BJ (cell line): ENCODE results near the gene UPF3B. TPM values are rescaled to one million over a fixed set of nuclear protein-coding genes. Genes with fewer than 3 reads are reported as not detected.
"Not testable (repeated sequence)": the region's sequence is repeated elsewhere in the genome, so short reads cannot be mapped to it uniquely, and the experiment has no call there.

Source experiments
- CTCF ChIA-PET: fragments of 350-600 bp; formaldehyde crosslinking; extraction: SDS; loops from one replicate; lab custom pipeline; 2021; ENCODE audit warnings: antibody characterized with exemption, inconsistent platforms; lab: Yijun Ruan, JAX
- POLR2A ChIA-PET: fragments of 300-600 bp; sonication (Branson Sonifier 250); formaldehyde crosslinking; extraction: SDS; loops from one replicate; lab custom pipeline; 2021; ENCODE audit warnings: antibody characterized with exemption; lab: Charles Lee
- DNase-seq: peaks from one replicate; pipeline ENCODE4 v3.0.0-alpha.2; 2011; ENCODE audit warnings: low read depth
- H3K27me3 ChIP-seq: 2 replicates; pipeline ENCODE4 v1.6.0; 2011; ENCODE audit warnings: low read length; ENCODE audit not compliant: control insufficient read depth, insufficient read depth
- H3K36me3 ChIP-seq: 2 replicates; pipeline ENCODE4 v1.5.1; 2011; ENCODE audit warnings: low read length; ENCODE audit not compliant: control insufficient read depth, insufficient read depth
- H3K4me3 ChIP-seq: 2 replicates; pipeline ENCODE4 v1.5.1; 2011; ENCODE audit warnings: low read depth, mild to moderate bottlenecking, control low read depth, low read length
- polyA plus RNA-seq: library from polyadenylated mRNA; depleted of rRNA; stranded (reverse); fragments of >200 nt; gene quantifications from 2 replicates; pipeline ENCODE4 v1.2.3, GENCODE V29; 2011
- TF ChIP-seq, protein P1 (sequence below): IDR thresholded peaks from 2 replicates; pipeline ENCODE4 v1.5.1; 2011; ENCODE audit warnings: low read depth, mild to moderate bottlenecking, control low read depth, inconsistent platforms, low read length, moderate library complexity; ENCODE audit not compliant: insufficient read depth

Gene UPF3B
- polyA plus RNA-seq, 1 experiment, result 3.0 TPM

DNA sequence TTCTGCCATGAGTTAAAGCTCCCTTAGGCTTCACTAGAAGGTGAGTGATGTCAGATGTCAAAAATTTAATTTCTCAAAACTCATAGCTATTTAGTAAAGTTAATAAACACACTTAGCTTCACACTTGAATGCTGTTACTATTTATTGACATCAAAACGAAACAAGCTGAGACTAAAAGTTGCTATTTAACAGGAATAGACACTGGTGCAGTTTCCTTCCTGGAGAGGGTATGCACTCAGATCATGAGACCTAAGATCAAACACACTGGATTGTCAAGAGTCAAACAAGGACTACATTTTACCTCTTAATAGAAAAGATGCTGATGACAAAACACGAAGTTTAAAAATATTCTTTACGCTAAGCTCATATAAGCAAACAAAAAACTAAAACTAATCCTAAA, 18.9 kb downstream of the UPF3B start:
- H3K27me3 ChIP-seq, result no peaks in the 10 kb centered on the region
- H3K36me3 ChIP-seq, result peaks cover 2% of the 10 kb centered on the region
- POLR2A ChIA-PET, result no interaction called here
- no peak overlapping the region for H3K4me3 ChIP-seq
- CTCF ChIA-PET, result no interaction called here
- TF ChIP-seq, protein P1, sequence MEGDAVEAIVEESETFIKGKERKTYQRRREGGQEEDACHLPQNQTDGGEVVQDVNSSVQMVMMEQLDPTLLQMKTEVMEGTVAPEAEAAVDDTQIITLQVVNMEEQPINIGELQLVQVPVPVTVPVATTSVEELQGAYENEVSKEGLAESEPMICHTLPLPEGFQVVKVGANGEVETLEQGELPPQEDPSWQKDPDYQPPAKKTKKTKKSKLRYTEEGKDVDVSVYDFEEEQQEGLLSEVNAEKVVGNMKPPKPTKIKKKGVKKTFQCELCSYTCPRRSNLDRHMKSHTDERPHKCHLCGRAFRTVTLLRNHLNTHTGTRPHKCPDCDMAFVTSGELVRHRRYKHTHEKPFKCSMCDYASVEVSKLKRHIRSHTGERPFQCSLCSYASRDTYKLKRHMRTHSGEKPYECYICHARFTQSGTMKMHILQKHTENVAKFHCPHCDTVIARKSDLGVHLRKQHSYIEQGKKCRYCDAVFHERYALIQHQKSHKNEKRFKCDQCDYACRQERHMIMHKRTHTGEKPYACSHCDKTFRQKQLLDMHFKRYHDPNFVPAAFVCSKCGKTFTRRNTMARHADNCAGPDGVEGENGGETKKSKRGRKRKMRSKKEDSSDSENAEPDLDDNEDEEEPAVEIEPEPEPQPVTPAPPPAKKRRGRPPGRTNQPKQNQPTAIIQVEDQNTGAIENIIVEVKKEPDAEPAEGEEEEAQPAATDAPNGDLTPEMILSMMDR, result no peak
- DNase-seq, result no peak

DNA sequence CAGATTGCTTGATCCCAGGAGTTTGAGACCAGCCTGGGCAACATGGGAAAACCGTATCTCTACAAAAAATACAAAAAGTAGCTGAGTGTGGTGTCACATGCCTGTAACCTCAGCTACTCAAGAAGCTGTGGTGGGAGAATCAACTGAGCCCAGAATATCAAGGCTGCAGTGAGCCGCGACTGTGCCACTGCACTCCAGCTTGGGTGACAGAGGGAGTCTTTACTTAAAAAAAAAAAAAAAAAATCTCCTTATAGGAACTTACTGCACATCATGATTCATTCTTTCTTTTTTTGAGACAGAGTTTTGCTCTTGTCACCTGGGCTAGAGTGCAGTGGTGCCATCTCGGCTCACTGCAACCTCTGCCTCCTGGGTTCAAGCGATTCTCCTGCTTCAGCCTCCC, 24.3 kb downstream of the UPF3B start:
- TF ChIP-seq, protein P1, result no peak
- Histone ChIP-seq H3K27me3 (no peaks in the 10 kb centered on the region), H3K4me3 (no peak overlapping the region), H3K36me3 (no peaks in the 10 kb centered on the region; the same call in 1 of the 2 replicates)
- DNase-seq, result no peak
- CTCF ChIA-PET, result no interaction called here
- POLR2A ChIA-PET, result no interaction called here

DNA sequence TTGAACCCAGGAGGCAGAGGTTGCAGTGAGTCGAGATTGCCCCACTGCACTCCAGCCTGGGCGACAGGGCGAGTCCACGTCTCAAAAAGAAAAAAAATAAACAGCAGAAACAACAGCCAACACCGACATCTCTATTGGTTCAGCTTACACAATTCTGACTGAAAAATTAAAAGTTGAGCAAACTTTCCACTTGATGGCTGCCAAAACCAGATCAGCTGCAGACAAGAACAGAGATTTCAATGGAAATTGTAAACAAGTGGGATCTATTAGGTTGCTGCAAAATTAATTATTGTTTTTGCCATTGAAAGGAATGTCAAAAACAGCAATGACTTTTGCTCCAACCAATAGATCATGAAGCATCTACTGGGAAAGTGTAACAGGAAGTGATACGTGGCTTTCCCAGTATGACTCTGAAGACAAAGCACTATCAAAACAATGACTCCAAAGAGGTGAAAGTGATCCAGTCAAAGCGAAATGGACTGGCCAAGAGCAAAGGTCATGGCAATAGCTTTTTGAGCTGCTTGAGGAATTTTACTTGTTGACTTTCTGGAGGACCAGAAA, 26.3 kb downstream of the UPF3B start:
- CTCF ChIA-PET, result interaction anchor here (1.2 kb wide), 1 partner anchor 36 kb away, joined by 3 read pairs; no protein-coding TSS in a partner anchor
- Histone ChIP-seq H3K36me3 (no peaks in the 10 kb centered on the region; the same call in 1 of the 2 replicates), H3K4me3 (no peak overlapping the region), H3K27me3 (no peaks in the 10 kb centered on the region)
- POLR2A ChIA-PET, result no interaction called here
- no peak for DNase-seq
- TF ChIP-seq, protein P1, result no peak

DNA sequence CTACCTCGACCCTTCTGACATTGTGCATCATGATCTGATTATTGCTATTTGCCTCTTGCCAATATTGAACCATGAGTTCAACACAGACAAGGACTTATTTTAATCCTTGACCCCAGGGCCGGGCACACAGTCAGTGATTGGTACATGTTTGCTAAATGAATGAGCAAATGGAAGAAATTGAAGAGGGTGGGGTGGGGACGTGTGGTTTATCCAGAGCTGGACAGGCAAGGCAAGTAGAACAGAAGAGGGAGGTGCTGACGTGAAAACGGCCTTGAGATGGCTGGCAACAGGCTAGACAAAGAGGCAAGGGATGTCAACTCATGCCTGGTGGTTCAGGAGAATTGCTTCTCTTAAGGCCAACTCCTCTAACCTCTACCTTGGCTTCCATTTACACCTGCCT, 28.5 kb downstream of the UPF3B start:
- H3K4me3 ChIP-seq, POLR2A ChIA-PET, CTCF ChIA-PET, H3K27me3 ChIP-seq, DNase-seq, H3K36me3 ChIP-seq: not testable (repeated sequence)

DNA sequence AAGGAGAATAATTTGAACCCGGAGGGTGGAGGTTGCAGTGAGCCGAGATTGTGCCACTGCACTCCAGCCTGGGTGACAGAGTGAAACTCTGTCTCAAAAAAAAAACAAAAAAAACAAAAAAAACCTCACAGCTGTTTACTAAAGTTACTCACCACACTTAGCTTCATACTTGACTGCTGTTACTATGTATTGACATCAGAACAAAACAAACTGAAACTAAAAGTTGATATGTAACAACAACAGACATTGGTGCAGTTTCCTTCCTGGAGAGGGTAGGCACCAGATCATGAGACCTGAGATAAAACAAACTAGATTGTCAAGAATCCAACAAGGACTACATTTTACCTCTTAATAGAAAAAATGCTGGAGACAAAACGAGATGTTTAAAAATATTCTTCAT, 31.1 kb downstream of the UPF3B start:
- H3K27me3 ChIP-seq, DNase-seq, H3K36me3 ChIP-seq, CTCF ChIA-PET, H3K4me3 ChIP-seq: not testable (repeated sequence)
- POLR2A ChIA-PET, result interaction anchor here (0.6 kb wide), 1 partner anchor 18 kb away, joined by 5 read pairs; no protein-coding TSS in a partner anchor

DNA sequence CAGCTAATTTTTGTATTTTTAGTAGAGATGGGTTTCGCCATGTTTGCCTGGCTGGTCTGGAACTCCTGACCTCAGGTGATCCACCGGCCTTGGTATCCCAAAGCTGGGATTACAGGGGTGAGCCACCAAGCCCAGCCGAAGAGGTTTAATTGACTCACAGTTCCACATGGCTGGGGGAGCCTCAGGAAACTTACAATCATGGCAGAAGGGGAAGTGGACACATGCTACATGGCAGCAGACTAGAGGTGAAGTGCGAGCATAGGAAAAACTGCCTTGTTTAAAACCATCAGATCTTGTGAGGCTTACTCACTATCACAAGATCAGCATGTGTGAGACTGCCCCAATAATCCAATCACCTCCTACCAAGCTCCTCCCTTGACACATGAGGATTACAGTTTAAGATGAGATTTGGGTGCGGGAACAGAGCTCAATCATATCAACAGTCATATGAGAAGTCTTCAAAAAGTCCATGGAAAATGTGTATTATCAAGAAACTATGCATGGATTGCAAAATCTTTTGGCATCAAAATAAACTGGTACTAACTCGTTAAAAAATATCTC, 35.6 kb downstream of the UPF3B start:
- no peak for DNase-seq
- no peaks in the 10 kb centered on the region for H3K36me3 ChIP-seq
- ChIA-PET POLR2A (no interaction called here), CTCF (no interaction called here)
- TF ChIP-seq, protein P1, result no peak
- no peaks in the 10 kb centered on the region for H3K27me3 ChIP-seq
- H3K4me3 ChIP-seq, result no peak overlapping the region
